GM12878 (cell line): ENCODE measurements around the gene ATL2. TPM values are rescaled to one million over a fixed set of nuclear protein-coding genes. Genes with fewer than 3 reads are reported as not detected.

ENCODE experiments used
- ATAC-seq: fragments of 200-7000 bp; cut with Tn5 transposase; 3 replicates; pipeline ENCODE4 v1.9.1; 2020; ENCODE audit warnings: mild to moderate bottlenecking, moderate library complexity
- BruUV-seq: library from RNA; stranded (reverse); fragments of 400-500 nt; replicated peaks from 2 replicates; lab custom pipeline; 2021; lab: Mats Ljungman, UMichigan
- CTCF ChIA-PET: fragments of 300-600 bp; sonication (Branson Sonifier 250); formaldehyde crosslinking; extraction: SDS; loops from one replicate; lab custom pipeline; 2021; ENCODE audit warnings: inconsistent platforms; lab: Yijun Ruan, JAX
- POLR2A ChIA-PET: fragments of 350-600 bp; formaldehyde crosslinking; extraction: SDS; loops from one replicate; lab custom pipeline; 2021; ENCODE audit warnings: inconsistent platforms; lab: Charles Lee
- RAD21 ChIA-PET: fragments of 300-600 bp; sonication (Branson Sonifier 250); formaldehyde crosslinking; loops from one replicate; lab custom pipeline; 2023; ENCODE audit warnings: antibody characterized with exemption; ENCODE audit not compliant: unreplicated experiment; lab: Charles Lee
- SMC1A ChIA-PET: fragments of 300-600 bp; sonication (Branson Sonifier 250); formaldehyde crosslinking; loops from one replicate; lab custom pipeline; 2023; ENCODE audit not compliant: unreplicated experiment, uncharacterized antibody; lab: Charles Lee
- DNase-seq: peaks from one replicate; pipeline ENCODE4 v3.0.0-alpha.2; 2011; ENCODE audit warnings: low read depth, low spot score
- FAIRE-seq: peaks from 3 replicates; lab custom pipeline; 2011; peaks lifted over from hg19 to GRCh38; lab: Jason Lieb, UNC
- H2AFZ ChIP-seq: 2 replicates; pipeline ENCODE4 v1.6.0; 2011; ENCODE audit warnings: low read depth, low read length, control low read depth; ENCODE audit not compliant: control insufficient read depth
- H3K27ac ChIP-seq: 2 replicates; pipeline ENCODE4 v1.5.1; 2011; ENCODE audit warnings: control low read depth; ENCODE audit not compliant: control insufficient read depth, insufficient read depth
- H3K27me3 ChIP-seq, 2 experiments: replicated peaks in 1 of 2; 2 replicates each; pipeline versions ENCODE4 v1.6.0 to v1.6.1; 2011; ENCODE audit warnings: low read length in 1 of 2; ENCODE audit not compliant: control insufficient read depth in 2 of 2, insufficient read depth in 2 of 2
- H3K36me3 ChIP-seq, 2 experiments: 2 replicates each; pipeline ENCODE4 v1.5.1; 2011; ENCODE audit warnings: low read length in 1 of 2; ENCODE audit not compliant: control insufficient read depth in 2 of 2, insufficient read depth in 2 of 2
- H3K4me1 ChIP-seq: 2 replicates; pipeline ENCODE4 v1.6.1; 2011; ENCODE audit warnings: mild to moderate bottlenecking, low read length, moderate library complexity, mixed read lengths; ENCODE audit not compliant: control insufficient read depth, insufficient read depth
- H3K4me2 ChIP-seq: 2 replicates; pipeline ENCODE4 v1.6.0; 2011; ENCODE audit warnings: control low read depth; ENCODE audit not compliant: control insufficient read depth, insufficient read depth
- H3K4me3 ChIP-seq: fragments of 200-600 bp; sonication (generic); 2 replicates; pipeline ENCODE4 v1.5.1; 2016
- H3K79me2 ChIP-seq: 2 replicates; pipeline ENCODE4 v1.6.0; 2011; ENCODE audit warnings: low read length; ENCODE audit not compliant: control insufficient read depth, insufficient read depth
- H3K9ac ChIP-seq: 2 replicates; pipeline ENCODE4 v1.8.0; 2011; ENCODE audit warnings: low read length, control low read depth, mixed read lengths; ENCODE audit not compliant: control insufficient read depth, insufficient read depth
- H3K9me3 ChIP-seq: replicated peaks from 3 replicates; pipeline ENCODE4 v1.5.1; 2011; ENCODE audit warnings: mild to moderate bottlenecking, low read length; ENCODE audit not compliant: control insufficient read depth, insufficient read depth
- H4K20me1 ChIP-seq: 2 replicates; pipeline ENCODE4 v1.6.0; 2011; ENCODE audit not compliant: control insufficient read depth, insufficient read depth
- RB1 ChIP-seq: fragments of 450-650 bp; formaldehyde crosslinking; IDR thresholded peaks from 2 replicates; pipeline ENCODE4 v1.6.1; 2017; ENCODE audit warnings: mild to moderate bottlenecking, borderline replicate concordance
- SPI1 ChIP-seq: IDR thresholded peaks from 2 replicates; pipeline ENCODE4 v1.6.1; 2011; ENCODE audit warnings: low read depth, mild to moderate bottlenecking, low read length, moderate library complexity, borderline replicate concordance; ENCODE audit not compliant: insufficient read depth
- ZBTB33 ChIP-seq: fragments of 450-650 bp; IDR thresholded peaks from 2 replicates; pipeline ENCODE4 v1.6.1; 2017; ENCODE audit warnings: mild to moderate bottlenecking
- WGBS: methylation state at CpG from one replicate; pipeline ENCODE4 v1.1.6; 2016; ENCODE audit warnings: low lambda C conversion rate; ENCODE audit not compliant: insufficient replicate concordance, insufficient coverage; ENCODE audit errors: missing lambda C conversion rate; 5-methylcytosine and 5-hydroxymethylcytosine counted together
- in situ Hi-C: fragments of 300-500 bp; cut with MboI; formaldehyde crosslinking; loops from 9 replicates; pipeline ENCODE4 v1.14.3; 2018; ENCODE audit warnings: mixed read lengths
- intact Hi-C: fragments of 100-400 bp; cut with micrococcal nuclease; formaldehyde crosslinking; loops from one replicate; pipeline ENCODE4 v1.14.2; 2022; ENCODE audit not compliant: unreplicated experiment
- polyA plus RNA-seq, 11 experiments: library from polyadenylated mRNA; depleted of rRNA in 4 of 11; unstranded in 6 of 11; stranded (reverse) in 5 of 11; fragments of >200 nt; fragmentation: Nextera tagmentation in 4 of 11; fragmentation: Illumina TruSeq in 1 of 11; extraction: Ambion mirVana in 4 of 11; extraction: Trizol in 1 of 11; gene quantifications; 1 replicate in 1 of 11; 2 replicates in 10 of 11; pipeline versions ENCODE4 v1.2.1 to v1.2.3, GENCODE V29; 2011 to 2016; ENCODE audit warnings: inconsistent platforms in 2 of 11, missing spikeins in 2 of 11, low read depth in 1 of 11
- total RNA-seq, 4 experiments: library from RNA; depleted of rRNA in 3 of 4; stranded (reverse); fragments of >200 nt in 3 of 4; fragmentation: Illumina TruSeq in 1 of 4; extraction: Trizol in 1 of 4; gene quantifications; 2 replicates each; pipeline versions ENCODE4 v1.2.1 to v1.2.3, GENCODE V29; 2013 to 2021
- TF ChIP-seq, protein P1 (sequence below): fragments of 450-650 bp; IDR thresholded peaks from 2 replicates; pipeline ENCODE4 v1.6.1; 2016; ENCODE audit warnings: mild to moderate bottlenecking

Gene ATL2
- total and polyA plus RNA-seq, 10 of the 15 experiments (the other 5 are each of a cell fraction or from before 2014, with no cell fraction given), result 8.6 to 51.5 (median 41.8) TPM

GRCh38 chr2:38330754-38331153 lies 46.3 kb downstream of the ATL2 start:
- ChIA-PET CTCF (interaction anchor here (0.7 to 1.5 kb wide), 5 partner anchors 9 to 205 kb away, joined by 3 to 5 read pairs (median 4); no protein-coding TSS in a partner anchor), POLR2A (interaction anchor here (0.6 kb wide), 2 partner anchors 56 to 106 kb away, joined by 3 to 7 read pairs; no protein-coding TSS in a partner anchor), RAD21 (no interaction called here), SMC1A (no interaction called here)
- ATAC-seq, result no peak
- H3K27ac ChIP-seq, result no peak overlapping the region
- in situ Hi-C loops, result no loop called here
- H3K27me3 ChIP-seq, result no peaks in the 10 kb centered on the region
- H3K79me2 ChIP-seq, result peaks cover 4% of the 10 kb centered on the region
- peaks cover 3% of the 10 kb centered on the region; the same call in 2 of the 3 replicates for H3K9me3 ChIP-seq
- no peaks in the 10 kb centered on the region for H4K20me1 ChIP-seq
- TF ChIP-seq SPI1 (peak; percentile 18; the same call in 1 of the 2 replicates), RB1 (no peak)
- no peak overlapping the region for H2AFZ ChIP-seq
- DNase-seq, result no peak
- no peaks in the 10 kb centered on the region; a peak in 1 of 4 replicates for H3K36me3 ChIP-seq
- H3K4me3 ChIP-seq, result no peak overlapping the region
- BruUV-seq, result no TSS peak
- no peak overlapping the region for H3K9ac ChIP-seq
- no peak for FAIRE-seq
- H3K4me1 ChIP-seq, result no peaks in the 10 kb centered on the region
- H3K4me2 ChIP-seq, result no peak overlapping the region
- WGBS, result 95% methylated on average over 7 of the region's 7 CpGs
- intact Hi-C loops, result no loop called here

DNA sequence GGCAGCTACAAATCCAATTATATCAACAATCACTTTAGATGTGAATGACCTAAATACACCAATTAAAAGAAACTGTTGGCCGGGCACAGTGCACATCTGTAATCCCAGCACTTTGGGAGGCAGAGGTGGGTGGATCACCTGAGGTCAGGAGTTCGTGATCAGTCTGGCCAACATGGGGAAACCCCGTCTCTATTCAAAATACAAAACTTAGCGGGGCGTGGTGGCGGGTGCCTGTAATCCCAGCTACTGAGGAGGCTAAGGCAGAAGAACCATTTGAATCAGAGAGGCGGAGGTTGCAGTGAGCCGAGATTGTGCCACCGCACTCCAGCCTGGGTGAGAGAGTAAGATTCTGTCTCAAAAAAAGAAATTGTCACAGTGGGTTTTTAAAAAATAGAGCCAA lies 49.5 kb downstream of the ATL2 start:
- Histone ChIP-seq H3K4me2 (no peak overlapping the region), H3K9ac (no peak overlapping the region), H2AFZ (no peak overlapping the region), H3K79me2 (peaks cover 6% of the 10 kb centered on the region), H3K36me3 (no peaks in the 10 kb centered on the region; a peak in 1 of 4 replicates), H3K9me3 (peaks cover 3% of the 10 kb centered on the region; the same call in 2 of the 3 replicates), H3K4me3 (no peak overlapping the region), H4K20me1 (no peaks in the 10 kb centered on the region), H3K27me3 (no peaks in the 10 kb centered on the region), H3K27ac (no peak overlapping the region), H3K4me1 (no peaks in the 10 kb centered on the region)
- ChIA-PET POLR2A (interaction anchor here (0.8 kb wide), 1 partner anchor 20 kb away, joined by 3 read pairs; no protein-coding TSS in a partner anchor), SMC1A (interaction anchor here (0.8 to 3.1 kb wide), 6 partner anchors 12 to 181 kb away, joined by 3 to 9 read pairs (median 4); no protein-coding TSS in a partner anchor), RAD21 (interaction anchor here (0.7 to 2.3 kb wide), 3 partner anchors 12 to 181 kb away, joined by 3 to 9 read pairs (median 3); no protein-coding TSS in a partner anchor), CTCF (interaction anchor here (0.6 to 2.1 kb wide), 5 partner anchors 11 to 181 kb away, joined by 3 to 8 read pairs (median 5); no protein-coding TSS in a partner anchor)
- DNase-seq (no peak), ATAC-seq (no peak), FAIRE-seq (no peak)
- intact Hi-C loops (no loop called here), in situ Hi-C loops (no loop called here)
- TF ChIP-seq, protein P1, sequence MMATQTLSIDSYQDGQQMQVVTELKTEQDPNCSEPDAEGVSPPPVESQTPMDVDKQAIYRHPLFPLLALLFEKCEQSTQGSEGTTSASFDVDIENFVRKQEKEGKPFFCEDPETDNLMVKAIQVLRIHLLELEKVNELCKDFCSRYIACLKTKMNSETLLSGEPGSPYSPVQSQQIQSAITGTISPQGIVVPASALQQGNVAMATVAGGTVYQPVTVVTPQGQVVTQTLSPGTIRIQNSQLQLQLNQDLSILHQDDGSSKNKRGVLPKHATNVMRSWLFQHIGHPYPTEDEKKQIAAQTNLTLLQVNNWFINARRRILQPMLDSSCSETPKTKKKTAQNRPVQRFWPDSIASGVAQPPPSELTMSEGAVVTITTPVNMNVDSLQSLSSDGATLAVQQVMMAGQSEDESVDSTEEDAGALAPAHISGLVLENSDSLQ, result no peak
- peak; percentile 83 for TF ChIP-seq ZBTB33
- 85% methylated on average over 9 of the region's 9 CpGs for WGBS
- BruUV-seq, result no TSS peak
